Panc1 (cell line): Measurements from ENCODE around the gene AGAP4.

ENCODE experiments used
- CTCF ChIP-seq: fragments of 450-650 bp; IDR thresholded peaks from 2 replicates; pipeline ENCODE4 v1.5.1; 2017; ENCODE audit warnings: mild to moderate bottlenecking
- POLR2AphosphoS5 ChIP-seq: IDR thresholded peaks from 2 replicates; pipeline ENCODE4 v1.6.1; 2012; ENCODE audit warnings: mild to moderate bottlenecking, low read depth, low read length, moderate library complexity

GRCh38 chr10:45817130-45817859, 30.0 kb downstream of the AGAP4 start:
- no peak for TF ChIP-seq POLR2AphosphoS5
- no peak for TF ChIP-seq CTCF
